ENCODE results near the gene TAF1D.

DNA sequence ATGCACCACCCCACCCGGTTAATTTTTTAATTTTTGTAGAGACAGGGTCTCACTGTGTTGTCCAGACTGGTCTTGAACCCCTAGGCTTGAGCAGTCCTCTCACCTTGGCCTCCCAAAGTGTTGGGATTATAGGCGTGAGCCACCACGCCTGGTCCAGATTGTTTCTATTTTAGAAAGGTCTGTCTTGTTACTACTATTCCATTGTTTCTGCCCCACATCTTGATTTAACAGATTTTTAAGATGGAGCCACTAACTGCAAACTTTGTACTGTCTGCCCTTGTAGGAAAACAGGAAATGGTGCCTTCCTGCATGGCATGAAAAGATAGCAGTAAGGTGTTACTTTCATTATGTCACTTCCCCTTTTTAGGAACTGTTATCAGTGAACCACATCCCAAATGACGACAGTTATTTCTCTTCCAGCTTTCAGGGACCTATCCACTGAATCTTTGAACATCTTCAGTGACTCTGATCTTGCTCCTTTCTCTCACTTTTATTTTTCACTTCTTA is 23.2 kb downstream of the TAF1D start:
- TF ChIP-seq, protein P1, sequence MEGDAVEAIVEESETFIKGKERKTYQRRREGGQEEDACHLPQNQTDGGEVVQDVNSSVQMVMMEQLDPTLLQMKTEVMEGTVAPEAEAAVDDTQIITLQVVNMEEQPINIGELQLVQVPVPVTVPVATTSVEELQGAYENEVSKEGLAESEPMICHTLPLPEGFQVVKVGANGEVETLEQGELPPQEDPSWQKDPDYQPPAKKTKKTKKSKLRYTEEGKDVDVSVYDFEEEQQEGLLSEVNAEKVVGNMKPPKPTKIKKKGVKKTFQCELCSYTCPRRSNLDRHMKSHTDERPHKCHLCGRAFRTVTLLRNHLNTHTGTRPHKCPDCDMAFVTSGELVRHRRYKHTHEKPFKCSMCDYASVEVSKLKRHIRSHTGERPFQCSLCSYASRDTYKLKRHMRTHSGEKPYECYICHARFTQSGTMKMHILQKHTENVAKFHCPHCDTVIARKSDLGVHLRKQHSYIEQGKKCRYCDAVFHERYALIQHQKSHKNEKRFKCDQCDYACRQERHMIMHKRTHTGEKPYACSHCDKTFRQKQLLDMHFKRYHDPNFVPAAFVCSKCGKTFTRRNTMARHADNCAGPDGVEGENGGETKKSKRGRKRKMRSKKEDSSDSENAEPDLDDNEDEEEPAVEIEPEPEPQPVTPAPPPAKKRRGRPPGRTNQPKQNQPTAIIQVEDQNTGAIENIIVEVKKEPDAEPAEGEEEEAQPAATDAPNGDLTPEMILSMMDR (conservative IDR thresholded peaks at IDR 0.05; ENCODE audit: low read depth, low read length), result no peak
- TF ChIP-seq EZH2 (IDR thresholded peaks at IDR 0.05; ENCODE audit: borderline replicate concordance, low read depth, low read length, poor library complexity, severe bottlenecking), result no peak

All from A673 (cell line).